ENCODE data around the gene TAF4.

Gene TAF4

GRCh38 chr20:61965606-61966491, 99.8 kb downstream of the TAF4 start:
- peak; percentile 5 for TF ChIP-seq CTCF (conservative IDR thresholded peaks at IDR 0.05; ENCODE audit: low read depth, low read length)
- DNase-seq (ENCODE audit: low read depth), result no peak
- H3K4me3 ChIP-seq (ENCODE audit: low read depth, low read length), result no peak overlapping the region

- TF ChIP-seq CTCF (conservative IDR thresholded peaks at IDR 0.05; ENCODE audit: low read depth, low read length), result no peak
- H3K4me3 ChIP-seq (ENCODE audit: low read depth, low read length), result no peak overlapping the region
- no peak for DNase-seq (ENCODE audit: low read depth)
These were observed 100.7 kb downstream of the TAF4 start for GRCh38 chr20:61964675-61965605.

- no peak overlapping the region for H3K4me3 ChIP-seq (ENCODE audit: low read depth, low read length)
- no peak for DNase-seq (ENCODE audit: low read depth)
- no peak for TF ChIP-seq CTCF (conservative IDR thresholded peaks at IDR 0.05; ENCODE audit: low read depth, low read length)
These were observed 101.6 kb downstream of the TAF4 start for GRCh38 chr20:61963885-61964674.

- DNase-seq (ENCODE audit: low read depth), result no peak
- no peak overlapping the region for H3K4me3 ChIP-seq (ENCODE audit: low read depth, low read length)
- no peak for TF ChIP-seq CTCF (conservative IDR thresholded peaks at IDR 0.05; ENCODE audit: low read depth, low read length)
These were observed 102.5 kb downstream of the TAF4 start for GRCh38 chr20:61963149-61963548.

GRCh38 chr20:61960836-61961235, 104.8 kb downstream of the TAF4 start:
- H3K4me3 ChIP-seq (ENCODE audit: low read depth, low read length), result no peak overlapping the region
- no peak for TF ChIP-seq CTCF (conservative IDR thresholded peaks at IDR 0.05; ENCODE audit: low read depth, low read length)
- DNase-seq (ENCODE audit: low read depth), result no peak

Measured in choroid plexus epithelial cell (primary cell).